ENCODE data around the gene MPP2. TPM values are rescaled to one million over a fixed set of nuclear protein-coding genes. Genes with fewer than 3 reads are reported as not detected.
"Not testable (repeated sequence)": the region's sequence is repeated elsewhere in the genome, so short reads cannot be mapped to it uniquely, and the experiment has no call there.

Gene MPP2
- total RNA-seq, 1 experiment from 2014 or later = 5.6 TPM

DNA sequence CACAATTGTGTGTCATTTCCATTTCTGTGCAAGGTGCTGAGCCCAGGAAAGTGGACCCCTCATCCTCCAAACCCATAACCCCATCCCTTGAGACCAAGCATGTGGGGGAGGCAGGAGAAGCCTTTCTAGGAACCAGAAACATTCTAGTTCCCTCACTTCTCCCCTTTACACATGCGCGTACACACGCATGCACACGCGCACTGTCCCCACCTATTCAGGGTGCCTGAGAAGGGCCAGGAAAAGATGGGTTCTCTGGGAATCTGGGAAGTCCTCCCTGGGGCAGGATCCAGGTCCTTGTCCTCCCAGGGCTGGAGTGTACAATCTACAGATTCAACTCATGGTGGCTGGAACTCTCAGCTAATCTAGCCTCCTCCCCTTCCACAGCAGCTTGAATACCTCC lies 32.5 kb upstream of the MPP2 start:
- TF ChIP-seq, protein P1, sequence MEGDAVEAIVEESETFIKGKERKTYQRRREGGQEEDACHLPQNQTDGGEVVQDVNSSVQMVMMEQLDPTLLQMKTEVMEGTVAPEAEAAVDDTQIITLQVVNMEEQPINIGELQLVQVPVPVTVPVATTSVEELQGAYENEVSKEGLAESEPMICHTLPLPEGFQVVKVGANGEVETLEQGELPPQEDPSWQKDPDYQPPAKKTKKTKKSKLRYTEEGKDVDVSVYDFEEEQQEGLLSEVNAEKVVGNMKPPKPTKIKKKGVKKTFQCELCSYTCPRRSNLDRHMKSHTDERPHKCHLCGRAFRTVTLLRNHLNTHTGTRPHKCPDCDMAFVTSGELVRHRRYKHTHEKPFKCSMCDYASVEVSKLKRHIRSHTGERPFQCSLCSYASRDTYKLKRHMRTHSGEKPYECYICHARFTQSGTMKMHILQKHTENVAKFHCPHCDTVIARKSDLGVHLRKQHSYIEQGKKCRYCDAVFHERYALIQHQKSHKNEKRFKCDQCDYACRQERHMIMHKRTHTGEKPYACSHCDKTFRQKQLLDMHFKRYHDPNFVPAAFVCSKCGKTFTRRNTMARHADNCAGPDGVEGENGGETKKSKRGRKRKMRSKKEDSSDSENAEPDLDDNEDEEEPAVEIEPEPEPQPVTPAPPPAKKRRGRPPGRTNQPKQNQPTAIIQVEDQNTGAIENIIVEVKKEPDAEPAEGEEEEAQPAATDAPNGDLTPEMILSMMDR (IDR thresholded peaks at IDR 0.05; ENCODE audit: insufficient read depth in 1 of 2, low read depth in 1 of 2, low read length in 1 of 2, severe bottlenecking in 1 of 2, unreplicated experiment in 1 of 2) = no peak
- Histone ChIP-seq H3K4me3 (ENCODE audit: low read depth, low read length) (no peak overlapping the region), H3K36me3 (ENCODE audit: control insufficient read depth, insufficient read depth, low read length) (no peaks in the 10 kb centered on the region), H3K9me3 (no peaks in the 10 kb centered on the region), H3K4me1 (peaks cover 8% of the 10 kb centered on the region), H3K27me3 (replicated peaks; ENCODE audit: control insufficient read depth, insufficient read depth, low read length) (no peaks in the 10 kb centered on the region)
- Mint-ChIP-seq H3K4me1 (ENCODE audit: low read depth, unreplicated experiment) (peaks cover 11% of the 10 kb centered on the region), H3K36me3 (ENCODE audit: insufficient read depth, unreplicated experiment) (peaks cover 12% of the 10 kb centered on the region), H3K27ac (ENCODE audit: unreplicated experiment) (no peak overlapping the region), H3K27me3 (ENCODE audit: insufficient read depth, unreplicated experiment) (peaks cover 6% of the 10 kb centered on the region), H3K9me3 (ENCODE audit: unreplicated experiment) (no peaks in the 10 kb centered on the region), H3K4me3 (ENCODE audit: unreplicated experiment) (no peak overlapping the region)
- intact Hi-C loops (cut with micrococcal nuclease; ENCODE audit: unreplicated experiment) = loop anchor here (5.0 kb wide), 1 partner anchor 63 kb away; no protein-coding TSS in a partner anchor
- ChIA-PET POLR2A (no interaction called here), CTCF (interaction anchor here (2.1 to 2.6 kb wide), 3 partner anchors 30 to 101 kb away, joined by 7 to 11 read pairs (median 8); no protein-coding TSS in a partner anchor)
- no TSS peak for BruUV-seq (replicated peaks)
- no peak for DNase-seq

- CTCF ChIA-PET = interaction anchor here (2.1 to 2.6 kb wide), 3 partner anchors 29 to 102 kb away, joined by 7 to 11 read pairs (median 8); no protein-coding TSS in a partner anchor
- H3K4me3 Mint-ChIP-seq (ENCODE audit: unreplicated experiment) = peak overlapping the region; percentile 11
These were observed 32.1 kb upstream of the MPP2 start for GRCh38 chr17:43939452-43939851.

GRCh38 chr17:43938838-43939182 lies 31.5 kb upstream of the MPP2 start:
- no peaks in the 10 kb centered on the region for H3K27me3 ChIP-seq (replicated peaks; ENCODE audit: control insufficient read depth, insufficient read depth, low read length)
- H3K9me3 ChIP-seq = no peaks in the 10 kb centered on the region
- H3K9me3 Mint-ChIP-seq (ENCODE audit: unreplicated experiment) = no peaks in the 10 kb centered on the region
- POLR2A ChIA-PET = no interaction called here
- CTCF ChIA-PET = interaction anchor here (0.6 to 2.6 kb wide), 10 partner anchors 23 to 425 kb away, joined by 3 to 11 read pairs (median 6); partner anchors contain the start of genes FAM171A2 and HDAC5
- H3K36me3 Mint-ChIP-seq (ENCODE audit: insufficient read depth, unreplicated experiment) = peaks cover 12% of the 10 kb centered on the region
- TF ChIP-seq, protein P1 (IDR thresholded peaks at IDR 0.05; ENCODE audit: insufficient read depth in 1 of 2, low read depth in 1 of 2, low read length in 1 of 2, severe bottlenecking in 1 of 2, unreplicated experiment in 1 of 2) = no peak
- H3K4me3 ChIP-seq (ENCODE audit: low read depth, low read length) = no peak overlapping the region
- H3K4me1 Mint-ChIP-seq (ENCODE audit: low read depth, unreplicated experiment) = peaks cover 7% of the 10 kb centered on the region
- no peak for DNase-seq
- no peak overlapping the region for H3K27ac Mint-ChIP-seq (ENCODE audit: unreplicated experiment)
- peaks cover 6% of the 10 kb centered on the region for H3K27me3 Mint-ChIP-seq (ENCODE audit: insufficient read depth, unreplicated experiment)
- H3K4me3 Mint-ChIP-seq (ENCODE audit: unreplicated experiment) = peak overlapping the region; percentile 11
- H3K4me1 ChIP-seq = 0 out of 2 replicates have a peak, but pooled peaks cover 3% of the 10 kb centered on the region
- no TSS peak for BruUV-seq (replicated peaks)
- no peaks in the 10 kb centered on the region for H3K36me3 ChIP-seq (ENCODE audit: control insufficient read depth, insufficient read depth, low read length)
- intact Hi-C loops (cut with micrococcal nuclease; ENCODE audit: unreplicated experiment) = loop anchor here (1.0 kb wide), 1 partner anchor 29 kb away; no protein-coding TSS in a partner anchor

More at GRCh38 chr17:43939452-43939851, 32.1 kb upstream of the MPP2 start:
- peaks cover 12% of the 10 kb centered on the region for H3K36me3 Mint-ChIP-seq (ENCODE audit: insufficient read depth, unreplicated experiment)
- H3K9me3 ChIP-seq; H3K4me1 Mint-ChIP-seq (ENCODE audit: low read depth, unreplicated experiment); H3K4me3 ChIP-seq (ENCODE audit: low read depth, low read length); H3K9me3 Mint-ChIP-seq (ENCODE audit: unreplicated experiment); intact Hi-C loops (cut with micrococcal nuclease; ENCODE audit: unreplicated experiment); DNase-seq; POLR2A ChIA-PET; H3K36me3 ChIP-seq (ENCODE audit: control insufficient read depth, insufficient read depth, low read length); H3K27ac Mint-ChIP-seq (ENCODE audit: unreplicated experiment); BruUV-seq (replicated peaks); H3K27me3 Mint-ChIP-seq (ENCODE audit: insufficient read depth, unreplicated experiment); H3K27me3 ChIP-seq (replicated peaks; ENCODE audit: control insufficient read depth, insufficient read depth, low read length); H3K4me1 ChIP-seq: not testable (repeated sequence)

Measured in Caco-2 (cell line).